Measurements from ENCODE around the gene ACTN3. TPM values are rescaled to one million over a fixed set of nuclear protein-coding genes. Genes with fewer than 3 reads are reported as not detected.
"Not testable (repeated sequence)": the region's sequence is repeated elsewhere in the genome, so short reads cannot be mapped to it uniquely, and the experiment has no call there.

The ACTN3 gene
- total and polyA plus RNA-seq, 7 donors: under 0.01 TPM; not detected in 6

GRCh38 chr11:66581261-66581660 is 34.6 kb downstream of the ACTN3 start:
- H3K27ac ChIP-seq: no peak overlapping the region
- intact Hi-C loops (cut with DNase I): no loop called here
- no peak overlapping the region for H3K4me3 ChIP-seq
- DNase-seq: no peak
- 80 to 86% methylated on average over 3 of the region's 3 CpGs for WGBS, 2 donors
- peaks cover 0 to 7% (median 2%) of the 10 kb centered on the region in 4 donors for H3K4me1 ChIP-seq
- no peak for TF ChIP-seq CTCF (IDR thresholded peaks at IDR 0.05)
- TF ChIP-seq EP300 (IDR thresholded peaks at IDR 0.05): no peak
- TF ChIP-seq POLR2AphosphoS5 (IDR thresholded peaks at IDR 0.05): no peak
- no peak for TF ChIP-seq POLR2A (IDR thresholded peaks at IDR 0.05)
- no peaks in the 10 kb centered on the region for H3K27me3 ChIP-seq
- no peaks in the 10 kb centered on the region for H3K9me3 ChIP-seq
- no peaks in the 10 kb centered on the region for H3K36me3 ChIP-seq

DNA sequence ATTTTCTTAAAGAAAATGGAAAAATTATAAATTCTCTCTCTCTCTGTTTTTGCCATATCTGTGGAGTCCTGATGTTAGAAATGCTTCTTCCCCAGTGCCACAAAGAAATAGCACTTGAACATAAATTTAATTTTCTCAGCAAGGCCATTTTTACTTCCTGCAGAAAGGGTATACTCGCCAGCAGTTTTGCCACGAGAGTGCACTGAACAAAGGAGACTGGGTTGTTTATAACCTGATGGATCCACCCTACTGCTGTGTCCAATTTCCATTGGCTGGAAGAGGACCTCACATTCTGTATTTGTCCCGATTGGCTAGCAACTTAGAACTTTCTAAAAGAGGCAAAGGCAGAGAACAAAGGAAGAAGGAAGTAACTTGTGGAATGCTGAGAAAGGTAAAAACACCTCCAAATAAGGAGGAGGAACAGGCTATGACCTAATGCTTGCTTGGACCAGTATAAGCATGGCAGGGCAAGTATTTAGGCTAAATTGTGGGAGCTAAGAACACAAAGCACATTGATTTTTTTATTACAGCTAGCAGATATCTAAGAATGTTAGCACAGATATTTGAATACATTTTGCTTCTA is 36.0 kb downstream of the ACTN3 start:
- H3K36me3 ChIP-seq; DNase-seq; H3K4me3 ChIP-seq; H3K9me3 ChIP-seq; H3K27me3 ChIP-seq; H3K4me1 ChIP-seq; intact Hi-C loops (cut with DNase I); H3K27ac ChIP-seq: not testable (repeated sequence)
- 81 to 93% methylated on average over 3 of the region's 3 CpGs for WGBS, 2 donors

- H3K4me1 ChIP-seq; H3K27me3 ChIP-seq; H3K36me3 ChIP-seq; DNase-seq; H3K9me3 ChIP-seq; H3K4me3 ChIP-seq; intact Hi-C loops (cut with DNase I); H3K27ac ChIP-seq: not testable (repeated sequence)
- 90 to 95% methylated on average over 1 of the region's 1 CpG for WGBS, 2 donors
Measured at GRCh38 chr11:66585447-66585846, 38.7 kb downstream of the ACTN3 start.

- no peak for TF ChIP-seq POLR2A (IDR thresholded peaks at IDR 0.05)
- TF ChIP-seq POLR2AphosphoS5 (IDR thresholded peaks at IDR 0.05): no peak
- no peak for TF ChIP-seq EP300 (IDR thresholded peaks at IDR 0.05)
- TF ChIP-seq CTCF (IDR thresholded peaks at IDR 0.05): no peak
- WGBS, 2 donors: 57 to 71% methylated on average over 2 of the region's 2 CpGs
- Histone ChIP-seq H3K36me3 (no peaks in the 10 kb centered on the region), H3K9me3 (no peaks in the 10 kb centered on the region), H3K4me3 (no peak overlapping the region), H3K4me1 (no peaks in the 10 kb centered on the region), H3K27me3 (no peaks in the 10 kb centered on the region), H3K27ac (no peak overlapping the region)
- intact Hi-C loops (cut with DNase I): no loop called here
- DNase-seq: no peak
Measured at GRCh38 chr11:66586136-66586535, 39.4 kb downstream of the ACTN3 start.

DNA sequence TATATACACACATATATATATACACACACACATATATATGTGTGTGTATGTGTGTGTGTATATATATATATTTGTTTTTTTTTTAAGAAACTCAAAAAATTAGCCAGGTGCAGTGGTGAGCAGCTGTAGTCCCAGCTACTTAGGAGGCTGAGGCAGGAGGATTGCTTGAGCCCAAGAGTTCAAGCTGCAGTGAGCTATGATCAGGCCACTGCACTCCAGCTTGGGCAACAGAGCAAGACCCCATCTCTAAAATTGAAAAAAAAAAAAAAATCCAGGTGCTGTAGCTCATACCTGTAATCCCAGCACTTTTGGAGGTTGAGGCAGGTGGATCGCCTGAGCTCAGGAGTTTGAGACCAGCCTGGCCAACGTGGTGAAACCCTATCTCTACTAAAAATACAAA is 42.6 kb downstream of the ACTN3 start:
- H3K36me3 ChIP-seq; DNase-seq; H3K27me3 ChIP-seq; intact Hi-C loops (cut with DNase I); H3K4me3 ChIP-seq; H3K9me3 ChIP-seq; H3K27ac ChIP-seq: not testable (repeated sequence)
- WGBS, 2 donors: 76 to 79% methylated on average over 2 of the region's 2 CpGs
- peaks cover 0 to 23% (median 18%) of the 10 kb centered on the region in 4 donors for H3K4me1 ChIP-seq

DNA sequence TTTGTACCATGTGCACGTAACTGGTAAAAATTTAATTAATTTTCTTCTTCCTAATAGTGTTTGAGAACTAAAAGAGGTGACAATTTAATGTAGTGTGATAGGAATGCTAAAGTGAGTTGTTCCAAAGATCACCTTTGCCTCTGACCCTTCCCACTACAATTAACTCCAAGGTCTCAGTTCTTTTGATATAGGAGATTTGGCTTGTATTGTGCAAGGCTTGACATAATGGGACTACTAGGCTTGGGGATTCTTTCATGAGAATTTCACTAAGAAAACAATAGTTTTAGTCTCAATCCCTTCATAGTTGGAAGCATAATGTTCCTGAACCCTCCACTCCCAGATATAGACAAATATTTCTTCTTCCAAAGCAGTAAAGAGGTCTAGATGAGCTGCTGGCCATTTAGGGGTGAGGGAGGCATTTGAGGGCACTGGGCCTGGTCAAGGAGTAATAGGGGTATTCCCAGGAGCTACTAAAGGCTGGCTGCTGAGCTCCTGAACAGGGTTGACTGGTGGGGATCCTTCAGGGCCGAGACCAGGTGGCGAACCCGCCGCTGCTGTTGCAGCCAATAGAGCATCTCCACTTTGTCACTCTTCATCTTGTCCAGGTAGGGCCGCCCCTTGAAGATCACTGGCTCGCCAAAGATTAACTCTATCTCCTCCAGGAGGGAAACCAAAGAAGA is 43.4 kb downstream of the ACTN3 start:
- no peaks in the 10 kb centered on the region for H3K9me3 ChIP-seq
- no peaks in the 10 kb centered on the region for H3K27me3 ChIP-seq
- intact Hi-C loops (cut with DNase I): no loop called here
- H3K4me1 ChIP-seq: peaks cover 0 to 32% (median 26%) of the 10 kb centered on the region in 4 donors
- TF ChIP-seq CTCF (IDR thresholded peaks at IDR 0.05) (no peak), POLR2AphosphoS5 (IDR thresholded peaks at IDR 0.05) (no peak), EP300 (IDR thresholded peaks at IDR 0.05) (no peak), POLR2A (IDR thresholded peaks at IDR 0.05) (no peak)
- no peak overlapping the region for H3K27ac ChIP-seq
- DNase-seq: no peak
- no peak overlapping the region for H3K4me3 ChIP-seq
- WGBS, 2 donors: 96 to 97% methylated on average over 7 of the region's 7 CpGs
- H3K36me3 ChIP-seq: no peaks in the 10 kb centered on the region

Data from sigmoid colon (tissue), 7 donors.